Measurements from ENCODE around the gene TAGLN2. TPM values are rescaled to one million over a fixed set of nuclear protein-coding genes. Genes with fewer than 3 reads are reported as not detected.

TAGLN2 gene
- total RNA-seq, 1 donor from 2014 or later = 116 TPM

DNA sequence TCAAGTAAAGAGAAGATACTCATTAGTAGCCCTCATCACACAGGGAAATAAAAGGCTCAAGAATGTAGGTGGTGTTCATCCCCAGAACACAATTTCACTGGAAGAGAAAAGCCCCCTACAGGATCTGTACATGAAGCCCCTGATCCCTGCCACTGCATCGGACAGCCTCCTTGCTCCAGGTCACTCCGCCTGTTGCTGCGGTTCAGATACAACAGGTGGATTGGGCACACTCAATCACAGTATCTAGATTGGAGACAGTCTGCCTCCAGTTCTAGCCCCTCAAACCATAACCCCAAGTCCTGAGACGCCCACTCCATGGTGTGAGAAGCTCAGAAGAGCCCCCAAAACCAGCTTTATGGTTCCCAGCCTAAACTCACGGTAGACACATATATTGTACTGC is 27.6 kb upstream of the TAGLN2 start:
- no peak for DNase-seq
- intact Hi-C loops (cut with DNase I) = no loop called here
- ATAC-seq (ENCODE audit: poor library complexity) = no peak

DNA sequence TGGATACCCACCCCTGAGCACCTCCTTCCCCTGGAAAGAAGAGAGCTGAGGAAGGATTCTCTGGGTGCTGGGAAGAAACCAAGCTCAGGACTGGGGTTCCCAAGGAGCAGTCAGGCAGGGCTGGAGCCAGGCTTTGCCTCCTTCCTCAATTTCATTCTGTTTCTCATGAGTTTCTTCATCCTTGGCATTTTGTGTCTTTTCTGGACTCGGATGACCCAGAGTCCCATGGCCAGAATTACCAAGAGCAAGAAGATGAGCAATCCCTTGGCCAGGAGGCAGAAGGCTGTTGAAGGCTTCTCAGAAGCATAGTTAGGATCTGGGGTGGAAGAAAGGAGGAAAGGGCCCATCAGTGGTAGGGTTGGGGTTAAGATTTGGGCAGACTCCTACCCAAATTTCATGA is 26.2 kb upstream of the TAGLN2 start:
- ATAC-seq (ENCODE audit: poor library complexity) (no peak), DNase-seq (no peak)
- intact Hi-C loops (cut with DNase I) = no loop called here

DNA sequence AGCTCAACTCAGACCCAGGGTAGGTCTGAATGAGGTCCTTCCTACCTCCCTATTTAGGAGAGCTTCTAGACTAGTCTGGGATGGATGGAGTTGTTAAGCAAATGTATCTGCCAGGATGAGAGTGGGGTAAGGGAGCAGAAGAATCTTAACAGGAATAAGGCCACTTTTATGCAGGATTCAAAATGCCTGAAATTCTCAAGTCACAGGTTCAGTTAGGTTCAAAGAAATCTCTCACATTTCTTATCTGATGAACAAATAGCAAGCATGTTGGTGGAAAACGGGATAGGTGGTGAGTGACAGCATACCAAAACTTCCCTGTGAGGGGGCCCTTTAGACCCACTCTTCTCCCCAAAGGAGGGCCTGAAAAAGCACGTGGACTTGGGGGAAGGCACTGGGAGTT is 25.7 kb upstream of the TAGLN2 start:
- intact Hi-C loops (cut with DNase I) = no loop called here
- ATAC-seq (ENCODE audit: poor library complexity) = no peak
- DNase-seq = no peak

DNA sequence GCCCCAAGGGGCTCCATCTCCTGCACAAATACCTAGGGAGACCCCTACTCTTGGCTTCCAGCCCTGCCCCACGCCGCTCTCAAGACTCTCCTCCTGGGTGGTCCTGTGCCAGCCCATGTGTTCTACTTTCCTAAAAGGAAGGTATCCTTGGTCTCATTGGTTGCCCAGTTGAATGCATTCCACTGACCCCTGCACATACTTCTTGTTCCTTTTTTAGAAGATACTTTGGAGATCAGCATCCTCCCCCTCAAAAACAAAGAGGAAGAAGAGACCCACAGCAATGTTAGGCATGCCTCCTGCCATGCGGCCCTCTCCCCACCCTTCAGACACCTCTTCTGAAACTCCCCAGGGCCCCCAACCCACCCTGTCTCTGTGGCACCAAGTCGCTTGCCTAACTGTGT is 24.7 kb upstream of the TAGLN2 start:
- ATAC-seq (ENCODE audit: poor library complexity) = no peak
- DNase-seq = no peak
- intact Hi-C loops (cut with DNase I) = loop anchor here (5.0 kb wide), 1 partner anchor 153 kb away; no protein-coding TSS in a partner anchor

DNA sequence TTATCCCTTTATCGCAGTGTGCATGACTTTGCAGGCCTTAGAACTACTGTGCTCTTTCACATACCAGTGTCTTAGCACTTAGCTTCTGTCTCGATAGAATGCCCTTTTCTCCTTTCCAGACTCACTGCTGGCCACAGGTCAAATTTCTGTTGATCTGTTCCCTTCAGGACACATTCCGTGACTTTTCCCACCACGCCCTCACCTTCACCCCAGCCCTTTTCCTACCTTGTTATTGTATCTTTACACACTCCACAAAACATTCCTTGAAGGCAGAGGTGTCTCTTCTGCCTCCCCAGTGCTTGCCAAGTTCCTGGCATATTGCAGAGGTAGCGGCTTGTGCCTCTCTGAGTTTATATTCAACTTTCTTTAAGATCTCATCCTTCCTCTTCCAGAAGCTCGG is 23.8 kb upstream of the TAGLN2 start:
- ATAC-seq (ENCODE audit: poor library complexity) (no peak), DNase-seq (no peak)
- intact Hi-C loops (cut with DNase I) = loop anchor here (5.0 kb wide), 1 partner anchor 152 kb away; no protein-coding TSS in a partner anchor

DNA sequence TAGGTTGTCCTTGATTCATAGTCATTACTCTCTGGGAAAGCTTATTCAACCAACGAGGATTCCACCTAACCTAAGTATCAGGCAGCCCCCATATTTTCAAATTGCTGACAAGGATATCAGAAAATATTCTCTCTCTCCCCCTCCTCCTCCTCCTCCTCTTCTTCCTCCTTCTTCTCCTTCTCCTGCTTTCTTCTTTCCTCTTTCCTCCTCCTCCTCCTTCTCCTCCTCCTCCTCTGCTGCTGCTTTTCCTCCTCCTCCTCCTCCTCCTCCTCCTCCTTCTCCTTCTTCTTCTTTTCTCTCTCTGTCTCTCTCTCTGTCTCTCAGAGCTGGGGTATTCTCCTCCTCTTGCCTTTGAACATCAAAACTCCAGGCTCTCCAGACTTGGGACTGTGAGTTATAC is 22.6 kb upstream of the TAGLN2 start:
- DNase-seq = no peak
- no peak for ATAC-seq (ENCODE audit: poor library complexity)
- intact Hi-C loops (cut with DNase I) = loop anchor here (5.0 kb wide), 1 partner anchor 151 kb away; no protein-coding TSS in a partner anchor

DNA sequence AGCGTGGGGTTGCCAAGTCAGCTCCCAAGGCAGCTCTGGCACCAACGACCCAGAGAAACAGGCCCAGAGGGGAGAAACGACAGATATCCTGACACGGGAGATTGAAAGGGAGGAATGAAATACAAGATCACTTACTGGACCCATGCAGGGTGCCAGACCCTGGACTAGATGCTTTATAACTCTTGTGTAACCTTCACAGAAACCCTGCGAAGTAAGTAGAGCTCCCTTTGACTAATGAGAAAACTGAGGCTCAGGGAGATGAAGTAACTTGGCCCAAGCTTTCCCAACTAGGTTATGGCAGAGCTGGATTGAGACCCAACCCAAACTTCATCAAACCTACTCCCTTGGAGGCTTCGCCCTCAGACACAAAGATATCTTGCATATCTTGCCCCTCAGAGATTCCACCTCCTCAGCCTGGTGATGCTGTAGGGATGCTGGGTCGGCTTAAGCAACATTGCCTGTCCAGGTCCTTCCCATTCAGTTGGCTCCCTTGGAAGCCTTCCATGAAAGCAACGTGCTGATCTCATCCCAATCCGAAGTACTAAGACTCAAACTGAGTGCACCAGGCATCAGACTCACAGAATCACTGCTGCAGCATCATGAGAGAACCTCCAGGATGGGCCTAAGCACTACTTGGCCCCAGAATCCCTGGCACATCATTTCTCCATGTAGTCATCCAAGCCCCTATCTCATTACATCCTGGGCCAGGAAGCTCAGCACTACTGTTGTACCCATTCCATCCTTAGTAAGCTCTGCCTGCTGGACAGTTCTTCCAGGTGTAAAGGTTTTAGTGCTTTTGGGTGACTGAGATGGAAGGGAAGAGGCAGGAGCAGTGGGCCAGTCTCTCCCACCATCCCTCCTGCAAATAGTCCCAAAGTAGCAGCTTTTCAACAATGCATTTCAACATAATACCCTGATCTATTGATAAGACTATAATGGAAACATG is 21.2 kb upstream of the TAGLN2 start:
- intact Hi-C loops (cut with DNase I) = loop anchor here (5.0 kb wide), 1 partner anchor 149 kb away; no protein-coding TSS in a partner anchor
- no peak for ATAC-seq (ENCODE audit: poor library complexity)
- DNase-seq = no peak

DNA sequence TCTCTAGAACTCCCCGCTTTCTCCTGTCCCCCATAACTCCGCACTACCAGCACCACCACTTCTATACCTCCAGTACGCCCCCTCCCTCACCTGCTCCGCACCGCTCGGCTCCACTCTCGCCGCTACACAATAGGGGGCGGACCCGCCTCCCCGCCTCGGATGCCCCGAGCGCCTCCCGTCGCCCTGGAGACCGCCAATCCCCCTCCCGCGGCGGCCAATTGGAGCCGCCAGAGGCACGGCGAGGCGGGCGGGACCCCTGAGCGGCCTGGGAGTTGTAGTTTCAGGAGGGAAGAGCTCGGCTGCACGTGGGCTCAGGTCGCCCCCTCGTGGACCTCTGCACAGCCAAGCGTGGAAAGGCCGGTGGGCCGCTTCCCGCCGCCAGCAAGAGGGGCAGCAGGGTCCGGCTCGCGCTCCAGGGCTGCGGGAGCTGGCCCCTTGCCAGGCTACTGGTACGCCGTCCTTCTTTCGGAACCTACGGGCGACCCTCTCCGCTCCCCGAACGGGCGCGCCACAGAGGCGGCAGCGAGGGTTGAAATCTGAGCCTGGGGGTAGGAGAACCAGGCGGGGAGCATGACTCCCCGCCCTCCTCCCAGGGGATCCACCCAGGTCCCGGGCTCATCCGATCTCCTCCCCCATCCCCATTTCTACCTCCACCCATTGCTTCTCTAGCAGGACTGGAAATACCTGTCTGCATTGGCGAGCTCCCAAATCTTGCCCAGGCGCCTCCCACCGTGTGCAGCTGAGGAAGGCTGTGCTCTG is 20.4 kb upstream of the TAGLN2 start, which contains the start of gene IGSF9:
Gene IGSF9, minus strand, starts transcription at position 131 of the 759 bp plus-strand sequence. CDS start 2,159 bp downstream, outside the sequence.
- DNase-seq (peak; percentile 89), ATAC-seq (ENCODE audit: poor library complexity) (peak; percentile 97)
- intact Hi-C loops (cut with DNase I) = loop anchor here (5.0 kb wide), 1 partner anchor 148 kb away; no protein-coding TSS in a partner anchor

DNA sequence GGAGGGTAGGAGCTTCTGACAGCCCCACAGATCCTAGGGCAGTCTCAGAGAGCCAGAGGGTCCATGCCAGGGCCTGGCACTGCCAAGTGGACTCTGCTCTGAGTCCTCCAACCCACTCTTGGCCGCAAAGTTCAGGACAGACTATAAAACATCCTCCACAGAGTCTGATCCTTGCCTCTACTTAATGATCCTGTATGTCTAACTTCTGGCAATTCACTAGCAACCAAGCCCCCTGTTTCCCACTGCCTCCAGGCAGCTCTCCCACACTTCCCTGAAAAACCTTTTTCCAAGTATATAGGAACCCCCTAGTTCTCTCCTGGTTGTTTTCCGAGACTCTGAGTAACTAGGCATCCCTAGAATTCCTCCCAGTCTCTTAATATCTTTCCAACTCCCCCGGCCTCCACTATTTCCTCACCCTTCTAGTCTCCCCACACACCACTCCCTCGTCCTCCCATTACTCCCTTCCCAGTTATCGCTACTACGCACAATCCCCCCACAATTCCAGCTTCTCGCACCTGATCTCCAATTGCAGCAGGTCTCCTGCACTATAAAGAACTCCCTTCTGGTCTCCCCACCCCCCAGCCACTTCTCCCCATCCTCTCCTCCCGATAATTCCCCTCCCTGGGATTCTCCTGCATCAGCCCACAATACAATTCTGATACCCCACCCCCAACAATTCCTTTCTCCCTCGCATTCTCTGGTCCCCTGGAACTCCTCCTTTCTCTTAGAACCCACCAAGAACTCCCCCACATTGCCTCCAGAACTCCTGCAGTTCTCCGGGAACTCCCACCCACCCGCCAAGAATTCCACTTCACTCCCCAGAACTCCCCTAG is 19.5 kb upstream of the TAGLN2 start:
- DNase-seq (no peak), ATAC-seq (ENCODE audit: poor library complexity) (no peak)
- intact Hi-C loops (cut with DNase I) = loop anchor here (5.0 kb wide), 1 partner anchor 148 kb away; no protein-coding TSS in a partner anchor

DNA sequence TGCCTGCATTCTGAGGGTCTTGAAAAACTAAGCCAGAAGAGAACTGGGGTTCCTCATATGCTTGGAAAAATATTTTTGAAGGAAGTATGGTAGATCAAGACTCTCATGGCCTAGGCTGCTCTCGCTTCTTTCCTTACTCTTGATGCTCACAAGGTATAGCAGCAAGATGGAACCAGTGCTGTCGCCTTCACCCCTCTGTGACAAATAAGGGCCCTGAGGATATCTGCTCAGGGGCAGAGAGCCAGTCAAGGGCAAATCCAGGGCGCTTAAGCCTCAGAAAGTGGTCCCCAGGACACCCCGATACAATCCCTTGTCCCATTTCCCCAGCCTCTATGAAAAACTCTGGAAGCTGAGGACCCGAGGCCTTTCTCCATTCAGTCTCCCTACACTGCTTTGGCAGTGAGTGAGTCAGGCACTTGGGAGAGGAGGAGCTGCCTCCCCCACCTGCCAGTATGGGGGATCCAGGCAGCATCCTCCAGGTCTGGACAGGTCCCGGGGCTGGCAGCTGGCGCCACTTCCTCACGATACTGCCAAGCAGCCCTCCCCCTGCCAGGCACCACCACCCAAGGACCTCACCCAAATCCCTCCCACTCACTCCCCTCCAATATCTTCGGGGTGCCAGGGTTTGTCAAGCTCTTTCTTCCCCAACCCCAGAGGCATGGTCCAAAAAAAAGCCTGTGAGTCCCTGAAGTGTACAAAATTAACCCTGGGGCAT is 18.8 kb upstream of the TAGLN2 start:
- intact Hi-C loops (cut with DNase I) = no loop called here
- ATAC-seq (ENCODE audit: poor library complexity) = no peak
- DNase-seq = no peak

DNA sequence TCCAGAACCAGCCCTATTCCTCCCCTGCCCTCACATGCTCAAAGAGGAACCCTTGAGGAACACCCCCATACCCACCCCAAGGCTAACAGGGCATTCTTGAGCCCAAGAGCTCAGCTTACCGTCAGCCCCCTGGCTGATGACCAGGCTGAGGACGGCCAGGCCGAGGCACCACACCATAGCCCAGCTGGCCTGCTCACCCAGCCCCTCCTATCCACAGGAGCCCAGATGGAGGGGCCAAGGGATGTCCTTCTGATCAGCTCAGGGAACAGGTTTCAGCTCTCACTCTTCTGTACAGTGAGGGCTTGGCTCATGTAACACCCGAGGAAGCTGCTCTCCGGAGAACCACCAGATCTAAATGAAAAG is 18.0 kb upstream of the TAGLN2 start:
- DNase-seq (no peak), ATAC-seq (ENCODE audit: poor library complexity) (no peak)
- intact Hi-C loops (cut with DNase I) = no loop called here

DNA sequence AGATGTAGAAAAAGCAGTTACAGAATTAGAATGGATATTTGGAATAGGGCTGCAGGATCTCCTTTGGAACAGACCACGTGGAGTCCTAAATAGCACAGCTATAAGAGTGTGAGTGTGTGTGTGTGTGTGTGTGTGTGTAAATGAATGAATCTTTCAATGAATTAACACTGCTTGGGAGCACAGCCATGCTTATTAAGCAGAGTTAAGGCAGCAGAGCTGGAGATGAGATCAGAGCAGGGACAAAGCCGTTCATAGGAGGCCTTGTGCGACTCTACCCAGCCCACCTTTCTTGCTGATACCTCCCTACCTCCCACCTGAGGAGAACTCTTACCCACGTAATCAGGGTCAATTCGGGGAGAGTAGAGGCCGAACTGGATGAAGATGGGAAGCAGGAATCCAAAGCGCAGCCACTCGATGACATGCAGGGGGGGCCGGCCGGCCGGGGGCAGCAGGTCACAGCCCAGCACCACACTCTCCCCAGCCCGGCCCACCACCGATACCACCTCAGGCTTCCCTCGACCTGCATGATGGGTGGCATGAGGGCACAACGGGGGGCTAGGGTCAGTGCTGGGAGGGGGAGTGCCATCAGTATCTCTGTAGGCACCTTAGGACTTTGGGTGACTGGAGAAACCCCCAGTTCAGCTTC is 17.4 kb upstream of the TAGLN2 start:
- intact Hi-C loops (cut with DNase I) = no loop called here
- DNase-seq (no peak), ATAC-seq (ENCODE audit: poor library complexity) (no peak)

DNA sequence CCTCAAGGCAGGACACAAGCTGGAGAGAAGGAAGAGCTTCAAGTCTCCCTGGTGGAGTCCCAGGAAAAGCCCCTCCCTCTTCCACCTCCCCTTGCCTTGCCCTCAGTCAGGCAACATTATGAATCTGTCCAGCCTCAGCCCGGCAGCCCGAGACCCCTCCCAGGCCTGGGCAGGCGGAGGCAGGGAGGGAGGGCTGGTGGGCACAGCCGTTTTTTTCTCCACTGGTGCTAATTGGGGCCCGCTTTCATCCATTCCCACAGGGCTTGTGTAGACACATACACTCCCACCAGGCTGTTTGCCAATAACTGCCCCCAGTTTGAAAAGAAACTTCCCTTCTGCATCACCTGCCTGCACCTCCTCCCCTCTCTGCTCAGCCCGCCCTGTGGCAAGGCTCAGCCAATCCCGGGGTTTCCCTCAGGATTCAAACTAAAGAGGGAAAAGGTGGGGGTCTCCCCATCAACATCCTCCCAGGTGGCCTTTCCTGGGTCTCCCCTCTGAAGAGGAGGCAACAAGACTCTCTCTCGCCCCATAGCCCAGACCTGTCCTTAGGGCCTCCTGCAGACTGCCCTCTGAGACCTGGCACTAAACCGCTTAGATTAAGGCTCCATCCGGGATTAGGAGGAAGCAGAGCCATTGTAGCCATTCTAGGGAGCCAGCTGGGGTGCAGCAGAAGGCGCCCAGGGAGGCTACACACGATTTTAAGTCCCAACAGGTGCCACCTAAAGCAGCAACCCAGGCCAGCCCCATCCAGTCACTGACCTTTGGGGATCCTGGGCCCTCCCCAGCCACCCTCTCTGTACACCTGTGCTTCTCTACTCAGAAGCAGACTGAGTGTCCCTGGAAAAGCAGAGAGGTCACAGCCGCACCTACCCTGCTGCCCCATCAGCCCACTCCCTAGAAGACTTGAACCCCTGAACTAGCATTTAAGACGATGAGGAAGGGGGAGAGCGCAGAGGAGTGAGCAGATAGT is 16.6 kb upstream of the TAGLN2 start:
- DNase-seq = no peak
- ATAC-seq (ENCODE audit: poor library complexity) = no peak
- intact Hi-C loops (cut with DNase I) = no loop called here

DNA sequence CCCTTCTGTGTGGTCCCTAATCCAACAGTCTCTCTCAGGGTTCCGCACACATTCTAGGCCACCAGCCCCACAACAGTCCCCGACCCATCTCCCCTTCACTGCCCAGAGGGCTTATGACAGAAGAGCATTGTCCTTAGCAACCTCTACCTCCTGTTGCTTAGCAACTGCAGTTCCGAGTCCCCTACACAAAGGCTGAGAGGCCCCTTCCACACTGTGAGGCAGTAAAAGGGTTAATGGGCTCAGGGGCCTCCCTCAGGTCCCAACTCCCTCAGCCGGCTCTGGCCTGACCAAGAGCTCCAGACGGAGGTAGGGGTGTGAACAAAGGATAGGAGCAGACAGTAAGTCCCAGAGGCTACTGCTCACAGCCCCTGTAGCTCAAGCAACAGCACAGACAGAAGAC is 15.8 kb upstream of the TAGLN2 start:
- ATAC-seq (ENCODE audit: poor library complexity) = no peak
- intact Hi-C loops (cut with DNase I) = no loop called here

DNA sequence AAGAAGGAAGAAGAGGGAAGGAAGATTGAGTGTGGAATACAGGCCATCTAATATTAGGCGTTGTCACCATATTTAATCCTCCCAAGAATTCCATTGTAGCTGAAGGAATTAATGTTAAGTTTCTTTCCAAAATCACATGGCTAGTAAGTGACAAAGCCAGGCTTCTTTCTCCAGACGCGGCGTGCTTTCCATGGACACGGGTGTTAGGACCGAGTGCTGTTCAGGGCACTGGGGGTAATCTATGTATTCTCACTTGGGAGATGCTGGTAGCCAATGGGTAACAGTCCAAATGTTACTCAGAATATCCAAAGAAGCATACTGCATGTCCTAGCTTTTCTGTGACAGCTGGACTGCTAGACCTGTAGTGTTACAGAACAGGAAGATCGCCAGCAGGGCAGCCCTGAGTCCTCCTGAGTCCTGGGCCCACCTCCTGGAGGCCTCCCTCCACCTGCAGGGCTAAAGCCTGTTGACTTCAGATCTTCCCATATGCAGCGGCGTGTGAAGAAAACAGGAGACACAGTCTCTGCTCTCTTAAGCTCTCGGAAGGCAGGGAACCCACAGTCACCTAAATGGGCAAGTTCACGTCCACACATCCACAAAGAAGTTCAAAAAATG is 14.8 kb upstream of the TAGLN2 start:
- ATAC-seq (ENCODE audit: poor library complexity) (no peak), DNase-seq (no peak)
- intact Hi-C loops (cut with DNase I) = no loop called here

More for the DNA sequence above, 15.8 kb upstream of the TAGLN2 start:
- no peak for DNase-seq

DNA sequence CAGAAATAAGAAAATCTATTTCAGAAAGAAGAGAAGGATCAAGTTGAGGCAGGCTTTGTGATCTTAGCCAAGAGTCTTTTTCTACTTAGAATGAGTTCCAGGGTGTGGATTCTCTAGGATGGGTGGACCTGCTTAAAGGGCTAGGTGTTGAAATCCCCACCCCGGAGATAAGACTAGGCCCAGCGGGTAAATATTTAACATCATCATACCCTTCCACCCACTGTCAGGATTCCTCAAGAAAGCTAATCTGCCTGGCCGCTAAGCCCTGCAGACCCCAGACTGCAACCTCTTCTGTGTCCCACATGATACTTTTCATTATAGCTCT is 14.3 kb upstream of the TAGLN2 start:
- intact Hi-C loops (cut with DNase I) = no loop called here
- ATAC-seq (ENCODE audit: poor library complexity) = no peak
- DNase-seq = no peak

Data from Right ventricle myocardium superior (tissue), 1 donor.